GM12891 (cell line): ENCODE results near the gene HNRNPA2B1.
"Not testable (repeated sequence)": the region's sequence is repeated elsewhere in the genome, so short reads cannot be mapped to it uniquely, and the experiment has no call there.

Experiments used
- DNase-seq: peaks from one replicate; pipeline ENCODE4 v3.0.0; 2011; ENCODE audit warnings: low spot score; ENCODE audit not compliant: insufficient read length
- FAIRE-seq: peaks from 2 replicates; lab custom pipeline; 2011; peaks lifted over from hg19 to GRCh38; lab: Jason Lieb, UNC
- PAX5 ChIP-seq: IDR thresholded peaks from 2 replicates; pipeline ENCODE4 v1.6.1; 2011; ENCODE audit warnings: low read length, moderate library complexity, mild to moderate bottlenecking; ENCODE audit not compliant: insufficient read depth, severe bottlenecking
- POLR2A ChIP-seq: IDR thresholded peaks from 2 replicates; pipeline ENCODE4 v1.6.1; 2011; ENCODE audit warnings: low read depth, low read length, control low read depth
- POLR2AphosphoS5 ChIP-seq: IDR thresholded peaks from 2 replicates; pipeline ENCODE4 v1.6.1; 2011; ENCODE audit warnings: low read depth, low read length, control low read depth
- POU2F2 ChIP-seq: IDR thresholded peaks from 2 replicates; pipeline ENCODE4 v1.6.1; 2011; ENCODE audit warnings: low read depth, mild to moderate bottlenecking, control low read depth, low read length, moderate library complexity
- SPI1 ChIP-seq: IDR thresholded peaks from 2 replicates; pipeline ENCODE4 v1.6.1; 2011; ENCODE audit warnings: low read depth, low read length, control low read depth
- TAF1 ChIP-seq: IDR thresholded peaks from 2 replicates; pipeline ENCODE4 v1.6.1; 2011; ENCODE audit warnings: low read depth, low read length, control low read depth

HNRNPA2B1 gene

DNA sequence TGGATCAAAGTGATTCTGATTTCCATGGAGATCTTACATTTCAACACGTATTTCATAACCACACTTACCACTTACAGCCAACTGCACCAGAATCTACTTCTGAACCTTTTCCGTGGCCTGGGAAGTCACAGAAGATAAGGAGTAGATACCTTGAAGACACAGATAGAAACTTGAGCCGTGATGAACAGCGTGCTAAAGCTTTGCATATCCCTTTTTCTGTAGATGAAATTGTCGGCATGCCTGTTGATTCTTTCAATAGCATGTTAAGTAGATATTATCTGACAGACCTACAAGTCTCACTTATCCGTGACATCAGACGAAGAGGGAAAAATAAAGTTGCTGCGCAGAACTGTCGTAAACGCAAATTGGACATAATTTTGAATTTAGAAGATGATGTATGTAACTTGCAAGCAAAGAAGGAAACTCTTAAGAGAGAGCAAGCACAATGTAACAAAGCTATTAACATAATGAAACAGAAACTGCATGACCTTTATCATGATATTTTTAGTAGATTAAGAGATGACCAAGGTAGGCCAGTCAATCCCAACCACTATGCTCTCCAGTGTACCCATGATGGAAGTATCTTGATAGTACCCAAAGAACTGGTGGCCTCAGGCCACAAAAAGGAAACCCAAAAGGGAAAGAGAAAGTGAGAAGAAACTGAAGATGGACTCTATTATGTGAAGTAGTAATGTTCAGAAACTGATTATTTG lies 15.3 kb downstream of the HNRNPA2B1 start:
- peak; percentile 84 for FAIRE-seq

DNA sequence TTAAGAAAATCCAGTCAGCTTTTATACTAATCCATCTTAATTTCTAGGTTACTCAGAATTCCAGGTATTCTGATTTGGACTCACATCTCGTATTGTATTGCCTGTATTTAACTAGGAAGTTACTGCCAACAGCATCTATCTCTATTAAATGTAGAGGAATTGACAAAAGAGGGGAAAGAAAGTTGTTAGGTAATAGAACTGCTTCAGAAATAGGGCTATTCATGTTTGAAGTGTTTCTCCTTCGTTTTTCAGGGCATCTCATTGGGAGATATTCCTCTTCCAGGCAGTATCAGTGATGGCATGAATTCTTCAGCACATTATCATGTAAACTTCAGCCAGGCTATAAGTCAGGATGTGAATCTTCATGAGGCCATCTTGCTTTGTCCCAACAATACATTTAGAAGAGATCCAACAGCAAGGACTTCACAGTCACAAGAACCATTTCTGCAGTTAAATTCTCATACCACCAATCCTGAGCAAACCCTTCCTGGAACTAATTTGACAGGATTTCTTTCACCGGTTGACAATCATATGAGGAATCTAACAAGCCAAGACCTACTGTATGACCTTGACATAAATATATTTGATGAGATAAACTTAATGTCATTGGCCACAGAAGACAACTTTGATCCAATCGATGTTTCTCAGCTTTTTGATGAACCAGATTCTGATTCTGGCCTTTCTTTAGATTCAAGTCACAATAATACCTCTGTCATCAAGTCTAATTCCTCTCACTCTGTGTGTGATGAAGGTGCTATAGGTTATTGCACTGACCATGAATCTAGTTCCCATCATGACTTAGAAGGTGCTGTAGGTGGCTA lies 16.1 kb downstream of the HNRNPA2B1 start:
- not testable (repeated sequence) for DNase-seq, FAIRE-seq
- peak; percentile 69 for TF ChIP-seq POLR2A

More for the DNA sequence above, 15.3 kb downstream of the HNRNPA2B1 start:
- no peak for TF ChIP-seq SPI1
- TF ChIP-seq POU2F2 = peak; percentile 46; the same call in 1 of the 2 replicates
- DNase-seq = no peak

DNA sequence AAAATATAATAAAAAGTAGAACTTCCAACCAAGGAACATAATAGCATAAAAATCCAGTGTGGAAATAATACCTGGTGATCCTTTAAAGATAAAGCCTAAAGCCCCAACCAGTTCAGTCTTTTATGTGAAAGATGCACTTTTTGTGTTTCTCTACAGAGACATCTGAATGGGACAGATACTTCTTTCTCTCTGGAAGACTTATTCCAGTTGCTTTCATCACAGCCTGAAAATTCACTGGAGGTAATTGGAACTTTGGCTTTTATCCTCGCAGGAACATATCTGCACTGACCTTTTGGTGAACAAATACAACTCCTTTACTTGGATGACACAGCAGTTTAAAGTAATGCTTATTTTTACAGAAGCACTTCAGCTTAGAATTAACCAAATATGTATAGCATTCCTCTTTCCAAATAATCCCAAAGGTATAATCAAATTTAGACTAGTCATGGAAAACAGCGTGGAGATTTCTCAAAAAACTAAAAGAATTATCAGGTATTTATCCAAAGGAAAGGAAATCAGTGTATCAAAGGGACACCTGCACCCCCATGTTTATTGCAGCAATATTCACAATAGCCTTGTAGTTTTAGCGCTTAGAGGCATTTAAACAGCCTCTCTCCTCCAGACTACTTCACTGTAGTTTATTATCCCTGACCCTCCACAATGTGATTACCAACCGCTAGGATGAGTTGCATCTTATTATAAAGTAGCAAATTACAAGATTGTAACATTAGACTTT lies 16.8 kb downstream of the HNRNPA2B1 start:
- TF ChIP-seq POLR2A (no peak), PAX5 (no peak), POLR2AphosphoS5 (no peak), SPI1 (no peak), POU2F2 (no peak), TAF1 (no peak)
- DNase-seq = no peak
- no peak for FAIRE-seq

DNA sequence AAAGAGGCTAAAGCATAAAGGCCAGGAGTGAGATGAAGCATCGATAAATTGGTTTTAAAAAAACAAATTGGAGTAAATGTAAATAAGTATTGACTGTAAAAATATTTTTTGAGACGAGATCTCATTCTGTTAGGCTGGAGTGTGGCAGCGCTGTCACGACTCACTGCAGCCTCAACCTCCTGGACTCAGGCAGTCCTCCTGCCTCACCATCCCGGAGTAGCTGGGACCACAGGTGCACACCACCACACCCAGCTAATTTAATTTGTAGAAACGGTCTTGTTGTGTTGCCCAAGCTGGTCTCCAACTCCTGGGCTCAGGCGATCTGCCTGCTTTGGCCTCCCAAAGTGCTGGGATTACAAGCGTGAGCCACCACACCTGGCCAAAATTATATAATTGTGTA lies 17.8 kb downstream of the HNRNPA2B1 start:
- TF ChIP-seq POLR2A (0 out of 2 replicates have a peak, but pooled peaks have one; percentile 9), POLR2AphosphoS5 (peak; percentile 13; the same call in 1 of the 2 replicates), TAF1 (no peak)
- no peak for FAIRE-seq

DNA sequence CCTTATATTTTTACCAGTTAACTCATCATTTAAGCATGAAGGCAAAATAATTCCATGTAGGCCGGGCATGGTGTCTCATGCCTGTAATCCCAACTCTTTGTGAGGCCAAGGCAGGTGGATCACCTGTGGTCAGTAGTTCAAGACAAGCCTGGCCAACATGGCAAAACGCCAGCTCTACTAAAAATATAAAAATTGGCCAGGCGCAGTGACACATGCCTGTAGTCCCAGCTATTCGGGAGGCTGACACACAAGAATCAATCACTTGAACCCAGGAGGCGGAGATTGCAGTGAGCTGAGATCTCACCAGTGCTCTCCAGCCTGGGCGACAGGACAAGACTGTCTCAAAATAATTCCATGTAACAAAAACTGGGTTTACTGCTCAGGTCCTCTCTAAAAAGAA lies 18.3 kb downstream of the HNRNPA2B1 start:
- DNase-seq (no peak), FAIRE-seq (no peak)
- TF ChIP-seq PAX5 (no peak), POLR2A (peak; percentile 11; the same call in 1 of the 2 replicates), POLR2AphosphoS5 (peak; percentile 55; the same call in 1 of the 2 replicates)

More for the DNA sequence above, 17.8 kb downstream of the HNRNPA2B1 start:
- DNase-seq = no peak

DNA sequence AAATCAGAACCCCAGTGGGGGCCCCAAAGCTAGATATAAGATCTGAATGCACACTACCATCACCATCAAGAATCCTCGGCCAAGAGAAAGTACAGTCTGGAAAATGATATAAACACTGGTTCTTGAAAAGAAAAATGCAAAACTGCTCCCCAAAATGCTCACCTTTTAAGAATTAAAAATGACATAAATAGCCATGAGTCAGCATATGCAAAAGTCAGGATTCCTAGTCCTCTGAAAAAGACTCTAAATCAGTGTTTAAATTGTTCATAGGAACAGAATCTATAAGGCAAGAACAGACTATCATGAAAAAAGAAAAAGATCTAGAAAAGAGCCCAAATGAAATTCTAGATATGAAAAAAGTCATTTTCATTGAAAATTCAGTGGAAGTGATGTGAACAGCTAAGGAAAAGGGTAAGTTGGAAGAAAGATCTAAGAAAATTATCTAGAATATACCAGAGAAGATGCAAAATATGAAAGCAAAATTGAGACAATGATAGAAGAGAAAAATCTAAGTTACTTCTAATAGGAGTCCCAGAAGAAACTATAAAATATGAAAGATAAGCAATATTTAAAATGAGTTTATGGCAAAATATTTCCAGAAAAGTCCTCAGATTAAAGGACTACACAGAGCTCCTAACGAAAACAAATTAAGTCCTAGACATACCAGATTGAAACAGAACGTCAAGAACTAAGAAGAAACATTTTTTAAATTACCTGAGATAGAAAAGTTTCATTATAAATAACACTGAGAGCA lies 18.9 kb downstream of the HNRNPA2B1 start:
- no peak for TF ChIP-seq POLR2AphosphoS5
- TF ChIP-seq POU2F2 = no peak
- TF ChIP-seq SPI1 = no peak
- TF ChIP-seq PAX5 = no peak
- no peak for TF ChIP-seq POLR2A
- no peak for TF ChIP-seq TAF1
- DNase-seq (no peak), FAIRE-seq (no peak)

DNA sequence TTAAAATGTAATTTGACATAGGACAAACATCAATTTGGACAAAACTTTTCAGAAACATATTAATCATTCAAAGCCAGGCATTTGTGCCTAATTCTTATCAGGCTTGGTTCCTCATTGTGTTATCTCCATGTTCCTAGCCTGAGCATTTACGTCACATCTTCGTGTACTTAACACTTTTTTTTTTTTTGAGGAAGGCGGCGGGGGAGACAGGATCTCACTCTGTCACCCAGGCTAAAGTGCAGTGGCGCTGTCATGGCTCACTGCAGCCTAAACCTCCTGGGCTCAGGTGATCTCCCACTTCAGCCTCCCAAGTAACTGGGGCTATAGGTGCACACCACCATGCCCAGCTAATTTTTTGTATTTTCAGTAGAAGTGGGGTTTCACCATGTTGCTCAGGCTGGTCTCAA lies 19.8 kb downstream of the HNRNPA2B1 start:
- FAIRE-seq = no peak
- no peak for DNase-seq
- TF ChIP-seq POLR2AphosphoS5 (peak; percentile 57; the same call in 1 of the 2 replicates), TAF1 (no peak), PAX5 (no peak), POU2F2 (no peak), SPI1 (no peak), POLR2A (peak; percentile 38; the same call in 1 of the 2 replicates)

DNA sequence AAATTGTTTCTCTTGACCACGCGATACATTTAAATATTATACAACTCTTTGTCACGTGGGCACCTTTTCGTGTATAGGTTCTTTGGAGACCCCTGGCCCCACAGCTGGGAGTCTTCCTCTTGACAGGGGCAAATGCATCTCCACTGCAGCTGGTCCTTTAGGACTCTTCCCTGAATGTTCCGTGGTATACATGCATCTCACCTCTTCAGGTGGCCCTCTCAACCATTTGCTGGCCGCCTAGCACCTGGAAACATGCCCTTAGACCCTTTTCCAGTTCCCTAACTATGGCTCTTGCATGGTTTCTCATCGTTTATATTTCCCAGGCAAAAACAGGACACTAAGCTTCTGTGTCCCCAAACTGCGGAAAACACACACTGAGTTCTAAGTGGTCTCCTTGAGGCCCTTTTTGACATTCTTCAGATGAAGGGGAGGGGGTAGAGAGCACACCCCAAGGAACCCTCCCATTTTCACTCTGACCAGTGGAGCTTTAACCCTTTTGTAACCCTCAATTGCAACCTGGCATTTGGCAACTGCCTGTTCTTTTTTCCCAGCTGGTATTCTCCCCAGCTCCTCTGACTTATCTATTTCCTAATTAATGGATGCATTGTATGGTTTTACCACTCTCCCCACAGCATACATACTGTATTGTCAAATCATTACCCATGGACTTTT lies 20.6 kb downstream of the HNRNPA2B1 start:
- no peak for TF ChIP-seq TAF1
- TF ChIP-seq PAX5 = no peak
- TF ChIP-seq POU2F2 = no peak
- TF ChIP-seq SPI1 = no peak
- peak; percentile 76; the same call in 1 of the 2 replicates for TF ChIP-seq POLR2A
- TF ChIP-seq POLR2AphosphoS5 = peak; percentile 72
- FAIRE-seq = no peak
- DNase-seq = no peak

DNA sequence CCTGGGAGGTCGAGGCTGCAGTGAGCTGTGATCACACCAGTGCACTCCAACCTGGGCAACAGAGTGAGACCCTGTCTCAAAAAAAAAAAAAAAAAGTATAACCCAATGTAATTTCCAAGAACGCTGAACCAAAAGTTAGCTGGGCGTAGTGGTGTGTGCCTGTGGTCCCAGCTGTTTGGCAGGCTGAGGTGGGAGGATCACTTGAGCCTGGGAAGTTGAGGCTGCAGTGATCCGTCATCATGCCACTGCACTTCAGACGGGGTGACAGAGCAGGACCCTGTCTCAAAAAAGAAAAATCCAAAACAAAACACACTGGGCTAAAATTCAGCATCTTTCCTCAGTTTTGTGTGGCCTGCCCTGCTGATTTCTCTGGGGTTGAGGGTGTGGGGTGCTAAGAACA lies 21.1 kb downstream of the HNRNPA2B1 start:
- DNase-seq (no peak), FAIRE-seq (no peak)

More for the DNA sequence above, 21.1 kb downstream of the HNRNPA2B1 start:
- TF ChIP-seq SPI1 = no peak
- TF ChIP-seq POLR2AphosphoS5 = peak; percentile 13
